ENCODE measurements around the gene TPSD1.
"Not testable (repeated sequence)": the region's sequence is repeated elsewhere in the genome, so short reads cannot be mapped to it uniquely, and the experiment has no call there.

Gene TPSD1

DNA sequence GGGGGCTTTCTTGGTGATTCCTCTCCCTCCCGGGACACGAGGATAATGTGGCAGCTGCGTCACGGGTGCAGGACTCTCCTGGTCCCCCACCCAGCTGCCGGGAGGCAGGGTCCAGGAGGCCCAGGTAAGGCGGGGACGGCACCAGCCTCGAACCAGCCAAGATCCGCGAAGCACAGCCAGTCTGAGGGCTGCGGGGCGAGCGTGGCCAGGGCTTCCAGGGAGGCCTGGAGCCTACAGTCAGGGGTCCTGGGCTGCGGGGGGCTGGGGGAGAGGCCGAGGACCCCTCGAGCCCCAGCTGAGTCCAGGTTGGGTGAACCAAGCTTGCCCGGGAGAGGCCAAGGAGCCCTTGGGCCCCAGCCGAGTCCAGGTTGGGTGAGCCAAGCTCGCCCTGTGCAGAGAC, 10.0 kb downstream of the TPSD1 start:
- no peak overlapping the region for H3K27ac ChIP-seq
- H3K36me3 ChIP-seq: no peaks in the 10 kb centered on the region
- DNase-seq: no peak
- H3K4me3 ChIP-seq (ENCODE audit: low read depth, low read length): no peak overlapping the region
- no peaks in the 10 kb centered on the region for H3K27me3 ChIP-seq (ENCODE audit: insufficient read depth, low read depth, severe bottlenecking)
- TF ChIP-seq, protein P1, sequence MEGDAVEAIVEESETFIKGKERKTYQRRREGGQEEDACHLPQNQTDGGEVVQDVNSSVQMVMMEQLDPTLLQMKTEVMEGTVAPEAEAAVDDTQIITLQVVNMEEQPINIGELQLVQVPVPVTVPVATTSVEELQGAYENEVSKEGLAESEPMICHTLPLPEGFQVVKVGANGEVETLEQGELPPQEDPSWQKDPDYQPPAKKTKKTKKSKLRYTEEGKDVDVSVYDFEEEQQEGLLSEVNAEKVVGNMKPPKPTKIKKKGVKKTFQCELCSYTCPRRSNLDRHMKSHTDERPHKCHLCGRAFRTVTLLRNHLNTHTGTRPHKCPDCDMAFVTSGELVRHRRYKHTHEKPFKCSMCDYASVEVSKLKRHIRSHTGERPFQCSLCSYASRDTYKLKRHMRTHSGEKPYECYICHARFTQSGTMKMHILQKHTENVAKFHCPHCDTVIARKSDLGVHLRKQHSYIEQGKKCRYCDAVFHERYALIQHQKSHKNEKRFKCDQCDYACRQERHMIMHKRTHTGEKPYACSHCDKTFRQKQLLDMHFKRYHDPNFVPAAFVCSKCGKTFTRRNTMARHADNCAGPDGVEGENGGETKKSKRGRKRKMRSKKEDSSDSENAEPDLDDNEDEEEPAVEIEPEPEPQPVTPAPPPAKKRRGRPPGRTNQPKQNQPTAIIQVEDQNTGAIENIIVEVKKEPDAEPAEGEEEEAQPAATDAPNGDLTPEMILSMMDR (IDR thresholded peaks at IDR 0.05; ENCODE audit: low read depth, low read length): no peak
- no peaks in the 10 kb centered on the region for H3K9me3 ChIP-seq (ENCODE audit: severe bottlenecking)

GRCh38 chr16:1269418-1269817, 13.5 kb downstream of the TPSD1 start:
- not testable (repeated sequence) for DNase-seq; H3K9me3 ChIP-seq (ENCODE audit: severe bottlenecking); H3K36me3 ChIP-seq; H3K4me3 ChIP-seq (ENCODE audit: low read depth, low read length); H3K27me3 ChIP-seq (ENCODE audit: insufficient read depth, low read depth, severe bottlenecking); H3K27ac ChIP-seq

GRCh38 chr16:1271380-1271723, 15.5 kb downstream of the TPSD1 start:
- Histone ChIP-seq H3K9me3 (ENCODE audit: severe bottlenecking) (no peaks in the 10 kb centered on the region), H3K27ac (no peak overlapping the region), H3K27me3 (ENCODE audit: insufficient read depth, low read depth, severe bottlenecking) (no peaks in the 10 kb centered on the region), H3K36me3 (no peaks in the 10 kb centered on the region), H3K4me3 (ENCODE audit: low read depth, low read length) (no peak overlapping the region)
- DNase-seq: no peak
- TF ChIP-seq, protein P1 (IDR thresholded peaks at IDR 0.05; ENCODE audit: low read depth, low read length): no peak

GRCh38 chr16:1271724-1272413, 16.0 kb downstream of the TPSD1 start:
- DNase-seq; H3K4me3 ChIP-seq (ENCODE audit: low read depth, low read length); H3K27me3 ChIP-seq (ENCODE audit: insufficient read depth, low read depth, severe bottlenecking); H3K36me3 ChIP-seq; H3K9me3 ChIP-seq (ENCODE audit: severe bottlenecking); H3K27ac ChIP-seq: not testable (repeated sequence)

- H3K27me3 ChIP-seq (ENCODE audit: insufficient read depth, low read depth, severe bottlenecking): no peaks in the 10 kb centered on the region
- no peaks in the 10 kb centered on the region for H3K9me3 ChIP-seq (ENCODE audit: severe bottlenecking)
- TF ChIP-seq, protein P1 (IDR thresholded peaks at IDR 0.05; ENCODE audit: low read depth, low read length): no peak
- no peak overlapping the region for H3K4me3 ChIP-seq (ENCODE audit: low read depth, low read length)
- DNase-seq: no peak
- H3K36me3 ChIP-seq: no peaks in the 10 kb centered on the region
- H3K27ac ChIP-seq: no peak overlapping the region
These were observed 16.8 kb downstream of the TPSD1 start for GRCh38 chr16:1272453-1273198.

DNA sequence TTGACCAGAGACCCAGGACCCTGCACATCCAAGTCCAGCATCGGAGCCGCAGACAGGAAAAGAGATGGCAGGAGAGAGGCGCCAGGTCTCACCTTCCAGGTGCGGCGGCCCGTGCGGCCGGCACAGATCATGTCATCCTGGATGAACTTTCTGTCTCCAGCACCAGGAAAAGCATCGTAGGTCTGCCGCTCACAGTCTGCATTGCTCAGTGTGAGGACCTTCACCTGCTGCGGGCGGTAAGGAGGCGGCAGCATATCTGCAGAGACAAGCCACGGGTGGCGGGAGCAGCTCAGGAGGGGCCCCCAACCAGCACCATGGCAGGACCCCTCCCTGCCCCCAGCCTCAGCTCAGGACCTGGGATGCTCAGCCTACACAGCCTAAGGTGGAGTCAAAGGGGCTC, 17.9 kb downstream of the TPSD1 start:
- no peak overlapping the region for H3K4me3 ChIP-seq (ENCODE audit: low read depth, low read length)
- no peaks in the 10 kb centered on the region for H3K36me3 ChIP-seq
- no peaks in the 10 kb centered on the region for H3K27me3 ChIP-seq (ENCODE audit: insufficient read depth, low read depth, severe bottlenecking)
- no peak overlapping the region for H3K27ac ChIP-seq
- H3K9me3 ChIP-seq (ENCODE audit: severe bottlenecking): no peaks in the 10 kb centered on the region
- TF ChIP-seq, protein P1 (IDR thresholded peaks at IDR 0.05; ENCODE audit: low read depth, low read length): no peak
- DNase-seq: no peak

DNA sequence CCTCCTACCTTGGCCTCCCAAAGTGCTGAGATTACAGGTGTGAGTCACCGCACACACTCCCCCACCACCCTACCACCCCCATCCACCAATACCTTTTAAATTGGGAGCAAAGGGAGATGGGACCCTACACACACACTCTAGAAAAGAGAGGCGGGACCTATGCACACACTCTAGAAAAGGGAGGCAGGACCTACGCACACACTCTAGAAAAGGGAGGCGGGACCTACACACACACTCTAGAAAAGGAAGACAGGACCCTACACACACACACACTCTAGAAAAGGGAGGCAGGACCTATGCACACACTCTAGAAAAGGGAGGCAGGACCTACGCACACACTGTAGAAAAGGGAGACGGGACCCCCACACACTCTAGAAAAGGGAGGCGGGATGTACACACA, 18.9 kb downstream of the TPSD1 start:
- no peak overlapping the region for H3K27ac ChIP-seq
- H3K27me3 ChIP-seq (ENCODE audit: insufficient read depth, low read depth, severe bottlenecking): no peaks in the 10 kb centered on the region
- no peak overlapping the region for H3K4me3 ChIP-seq (ENCODE audit: low read depth, low read length)
- H3K9me3 ChIP-seq (ENCODE audit: severe bottlenecking): no peaks in the 10 kb centered on the region
- H3K36me3 ChIP-seq: no peaks in the 10 kb centered on the region
- TF ChIP-seq, protein P1 (IDR thresholded peaks at IDR 0.05; ENCODE audit: low read depth, low read length): no peak
- DNase-seq: no peak
